Right lobe of liver (tissue), 6 donors: ENCODE results near the gene SPOCK1. TPM values are rescaled to one million over a fixed set of nuclear protein-coding genes. Genes with fewer than 3 reads are reported as not detected.

Source experiments
- ATAC-seq, 4 donors: fragments of 200-7000 bp; cut with Tn5 transposase; one replicate each; pipeline ENCODE4 v1.9.1; 2020; ENCODE audit warnings: mild to moderate bottlenecking in 4 of 4, moderate library complexity in 4 of 4
- DNase-seq, 3 donors: peaks; one replicate each; pipeline ENCODE4 v3.0.0-alpha.2; 2020
- H3K27ac ChIP-seq, 3 donors: fragments of 200-600 bp; one replicate each; pipeline ENCODE4 v1.8.0; 2022
- H3K27me3 ChIP-seq, 2 donors: fragments of 200-600 bp; one replicate each; pipeline ENCODE4 v1.8.0; 2022
- H3K36me3 ChIP-seq, 4 donors: fragments of 200-600 bp; sonication (generic) in 1 of 4; one replicate each; pipeline versions ENCODE4 v1.5.1 to v1.8.0; 2017 to 2022; ENCODE audit warnings: control low read depth in 1 of 4
- H3K4me1 ChIP-seq, 4 donors: fragments of 200-600 bp; sonication (generic) in 1 of 4; one replicate each; pipeline versions ENCODE4 v1.5.1 to v1.8.0; 2017 to 2022; ENCODE audit warnings: control low read depth in 1 of 4
- H3K4me3 ChIP-seq, 3 donors: fragments of 200-600 bp; one replicate each; pipeline ENCODE4 v1.8.0; 2022
- H3K9me3 ChIP-seq, 4 donors: fragments of 200-600 bp; sonication (generic) in 1 of 4; one replicate each; pipeline versions ENCODE4 v1.5.1 to v1.8.0; 2017 to 2022; ENCODE audit warnings: control low read depth in 1 of 4
- POLR2A ChIP-seq: fragments of 450-650 bp; IDR thresholded peaks from one replicate; pipeline ENCODE4 v1.6.1; 2017; ENCODE audit warnings: antibody characterized with exemption, mild to moderate bottlenecking
- WGBS: methylation state at CpG from one replicate; pipeline ENCODE4 v1.1.6; 2018; ENCODE audit warnings: low coverage, low lambda C conversion rate; ENCODE audit not compliant: insufficient coverage; ENCODE audit errors: missing lambda C conversion rate; 5-methylcytosine and 5-hydroxymethylcytosine counted together
- intact Hi-C, 2 donors: fragments of 100-400 bp; cut with DNase I; formaldehyde crosslinking; loops; one replicate each; pipeline versions ENCODE4 v1.11.2 to v1.14.1; 2022
- total RNA-seq, 6 experiments: library from RNA; depleted of rRNA in 2 of 6; stranded (reverse); fragments of >200 nt in 2 of 6; fragmentation: NEBNext Ultra II Directional in 3 of 6; extraction: Animal tissue kit (Norgen Biotek cat#: 25700) in 3 of 6; gene quantifications; one replicate each; pipeline versions ENCODE4 v1.1.0 to v1.2.4, GENCODE V29; 2016 to 2023
- TF ChIP-seq, protein P1 (sequence below), 4 donors: fragments of 200-600 bp in 3 of 4; fragments of 450-650 bp in 1 of 4; IDR thresholded peaks; one replicate each; pipeline versions ENCODE4 v1.5.1 to v1.8.0; 2016 to 2022; ENCODE audit warnings: antibody characterized with exemption in 4 of 4, mild to moderate bottlenecking in 2 of 4
- donor health status: DM: no; HTN: yes; CAD: no.
- donor health status: DM: no; HTN: no; CAD: no.
- donor health status: DM: no; HTN: no; CAD: no.
- donor health status: DM: no; HTN: yes; CAD: no.
- donor health status: DM: no; HTN: yes; CAD: no.

Gene SPOCK1
- total RNA-seq, 6 experiments from 2014 or later: 0.06 to 0.86 (median 0.15) TPM; not detected in 1

GRCh38 chr5:137035480-137035878, 463.6 kb downstream of the SPOCK1 start:
- ATAC-seq: no peak
- Histone ChIP-seq H3K4me1 (no peaks in the 10 kb centered on the region), H3K4me3 (no peak overlapping the region), H3K27me3 (no peaks in the 10 kb centered on the region), H3K9me3 (no peaks in the 10 kb centered on the region), H3K36me3 (no peaks in the 10 kb centered on the region), H3K27ac (no peak overlapping the region)
- no CpG with 5 or more reads among the region's 1 CpG for WGBS
- no peak for TF ChIP-seq POLR2A
- TF ChIP-seq, protein P1, sequence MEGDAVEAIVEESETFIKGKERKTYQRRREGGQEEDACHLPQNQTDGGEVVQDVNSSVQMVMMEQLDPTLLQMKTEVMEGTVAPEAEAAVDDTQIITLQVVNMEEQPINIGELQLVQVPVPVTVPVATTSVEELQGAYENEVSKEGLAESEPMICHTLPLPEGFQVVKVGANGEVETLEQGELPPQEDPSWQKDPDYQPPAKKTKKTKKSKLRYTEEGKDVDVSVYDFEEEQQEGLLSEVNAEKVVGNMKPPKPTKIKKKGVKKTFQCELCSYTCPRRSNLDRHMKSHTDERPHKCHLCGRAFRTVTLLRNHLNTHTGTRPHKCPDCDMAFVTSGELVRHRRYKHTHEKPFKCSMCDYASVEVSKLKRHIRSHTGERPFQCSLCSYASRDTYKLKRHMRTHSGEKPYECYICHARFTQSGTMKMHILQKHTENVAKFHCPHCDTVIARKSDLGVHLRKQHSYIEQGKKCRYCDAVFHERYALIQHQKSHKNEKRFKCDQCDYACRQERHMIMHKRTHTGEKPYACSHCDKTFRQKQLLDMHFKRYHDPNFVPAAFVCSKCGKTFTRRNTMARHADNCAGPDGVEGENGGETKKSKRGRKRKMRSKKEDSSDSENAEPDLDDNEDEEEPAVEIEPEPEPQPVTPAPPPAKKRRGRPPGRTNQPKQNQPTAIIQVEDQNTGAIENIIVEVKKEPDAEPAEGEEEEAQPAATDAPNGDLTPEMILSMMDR (IDR thresholded peaks at IDR 0.05): no peak
- intact Hi-C loops: no loop called here
- DNase-seq: no peak

DNA sequence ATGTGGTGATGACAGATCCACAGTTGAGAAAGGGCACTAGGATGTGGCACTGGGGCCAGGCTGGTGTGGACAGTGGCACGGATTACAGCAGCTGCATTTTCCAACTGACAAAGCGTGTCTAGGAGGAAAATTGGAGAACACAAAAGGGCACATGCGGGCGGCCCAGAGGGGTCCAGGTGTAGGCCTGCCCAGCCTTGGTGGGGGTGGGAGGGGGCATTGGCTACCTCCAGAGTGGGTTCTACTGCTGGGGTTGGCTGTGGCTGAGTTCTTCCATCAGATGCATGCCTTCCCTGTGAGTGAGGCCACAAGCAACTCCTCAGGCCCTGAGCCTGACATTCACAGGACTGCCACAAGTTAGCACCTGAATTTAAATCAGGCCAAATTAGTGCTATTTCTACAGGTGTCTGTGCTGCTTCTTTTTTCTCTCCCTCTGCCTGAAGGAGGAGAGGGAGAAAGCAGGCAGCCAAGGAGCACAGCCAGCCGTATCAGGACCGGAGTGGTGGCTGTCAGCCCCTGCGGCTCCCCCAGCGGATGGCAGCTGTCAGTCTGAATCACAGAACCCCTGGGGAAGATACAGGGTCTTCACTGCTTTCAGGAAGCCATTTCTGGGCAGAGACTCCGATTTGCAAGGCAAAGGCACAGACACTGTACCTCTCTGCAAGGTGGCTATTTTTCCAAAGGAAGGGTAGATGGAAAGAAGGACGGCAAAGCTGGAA, 464.2 kb downstream of the SPOCK1 start:
- intact Hi-C loops: no loop called here
- H3K4me3 ChIP-seq: no peak overlapping the region
- H3K36me3 ChIP-seq: no peaks in the 10 kb centered on the region
- no peaks in the 10 kb centered on the region for H3K4me1 ChIP-seq
- 33% methylated on average over 2 of the region's 10 CpGs for WGBS
- H3K27me3 ChIP-seq: no peaks in the 10 kb centered on the region
- H3K27ac ChIP-seq: no peak overlapping the region
- no peak for ATAC-seq
- no peaks in the 10 kb centered on the region for H3K9me3 ChIP-seq
- DNase-seq: no peak
- TF ChIP-seq, protein P1 (IDR thresholded peaks at IDR 0.05): no peak
- no peak for TF ChIP-seq POLR2A

- Histone ChIP-seq H3K9me3 (no peaks in the 10 kb centered on the region), H3K4me3 (no peak overlapping the region), H3K27me3 (no peaks in the 10 kb centered on the region), H3K27ac (no peak overlapping the region), H3K4me1 (no peaks in the 10 kb centered on the region), H3K36me3 (no peaks in the 10 kb centered on the region)
- intact Hi-C loops: no loop called here
- DNase-seq (no peak), ATAC-seq (no peak)
- TF ChIP-seq, protein P1 (IDR thresholded peaks at IDR 0.05): no peak
- TF ChIP-seq POLR2A: no peak
- no CpG with 5 or more reads among the region's 4 CpGs for WGBS
Observed at GRCh38 chr5:137034213-137034612, 464.9 kb downstream of the SPOCK1 start.

DNA sequence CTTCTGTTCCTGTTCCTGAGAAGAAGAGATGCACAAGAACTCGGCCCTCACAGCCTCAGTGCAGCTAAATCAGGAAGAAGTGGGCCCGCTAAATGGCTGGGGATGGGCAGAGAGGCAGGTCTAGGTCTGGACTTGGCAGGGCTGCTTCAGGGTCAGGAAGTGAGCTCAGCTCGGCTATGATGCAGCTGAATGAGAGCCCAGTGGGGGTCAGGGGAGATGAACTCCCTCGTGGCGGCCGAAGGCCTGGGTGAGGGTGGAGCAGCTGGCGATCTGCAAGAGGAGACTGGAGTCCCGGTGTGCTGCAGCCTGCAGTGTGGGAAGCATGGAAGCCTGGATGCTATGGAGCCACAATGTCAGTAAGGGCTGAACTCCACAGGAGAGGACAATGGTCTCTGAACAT, 466.2 kb downstream of the SPOCK1 start:
- ATAC-seq (peak in 1 of 4 donors; percentile 19), DNase-seq (no peak)
- Histone ChIP-seq H3K27ac (no peak overlapping the region), H3K4me3 (no peak overlapping the region), H3K27me3 (no peaks in the 10 kb centered on the region), H3K4me1 (no peaks in the 10 kb centered on the region), H3K9me3 (no peaks in the 10 kb centered on the region), H3K36me3 (no peaks in the 10 kb centered on the region)
- intact Hi-C loops: no loop called here
- TF ChIP-seq POLR2A: no peak
- TF ChIP-seq, protein P1 (IDR thresholded peaks at IDR 0.05): no peak
- WGBS: 17% methylated on average over 6 of the region's 8 CpGs
